Aorta (tissue), 5 donors: ENCODE results near the gene ALDH18A1. TPM values are rescaled to one million over a fixed set of nuclear protein-coding genes. Genes with fewer than 3 reads are reported as not detected.

Source experiments
- ATAC-seq: fragments of 200-7000 bp; cut with Tn5 transposase; one replicate; pipeline ENCODE4 v1.9.1; 2022; ENCODE audit warnings: moderate library complexity; ENCODE audit not compliant: low FRiP score
- DNase-seq, 2 donors: peaks; one replicate each; pipeline ENCODE4 v3.0.0-alpha.2; 2020
- H3K27ac ChIP-seq, 2 donors: one replicate each; pipeline ENCODE4 v1.5.1; 2013; ENCODE audit warnings: low read length in 2 of 2, mild to moderate bottlenecking in 2 of 2, moderate library complexity in 2 of 2, control low read depth in 1 of 2, inconsistent platforms in 1 of 2, low read depth in 1 of 2
- H3K27me3 ChIP-seq, 2 donors: one replicate each; pipeline ENCODE4 v1.6.1; 2013; ENCODE audit warnings: control low read depth in 1 of 2, low read length in 1 of 2, mild to moderate bottlenecking in 1 of 2, moderate library complexity in 1 of 2; ENCODE audit not compliant: insufficient read depth in 2 of 2, control insufficient read depth in 1 of 2
- H3K36me3 ChIP-seq, 2 donors: one replicate each; pipeline ENCODE4 v1.6.1; 2013; ENCODE audit warnings: control low read depth in 1 of 2, low read length in 1 of 2, mild to moderate bottlenecking in 1 of 2; ENCODE audit not compliant: insufficient read depth in 2 of 2, control insufficient read depth in 1 of 2
- H3K4me1 ChIP-seq, 2 donors: one replicate each; pipeline ENCODE4 v1.6.1; 2013; ENCODE audit warnings: low read length in 2 of 2, control low read depth in 1 of 2, mild to moderate bottlenecking in 1 of 2, moderate library complexity in 1 of 2; ENCODE audit not compliant: insufficient read depth in 2 of 2, control insufficient read depth in 1 of 2
- H3K4me3 ChIP-seq, 2 donors: one replicate each; pipeline ENCODE4 v1.5.1; 2013; ENCODE audit warnings: low read length in 2 of 2, control low read depth in 1 of 2, mild to moderate bottlenecking in 1 of 2
- H3K9me3 ChIP-seq: one replicate; pipeline ENCODE4 v1.6.1; 2013; ENCODE audit warnings: mild to moderate bottlenecking, low read length; ENCODE audit not compliant: control insufficient read depth
- WGBS, 2 donors: extraction: QIAGEN DNeasy Blood & Tissue Kit; methylation state at CpG; one replicate each; pipeline ENCODE4 v1.1.7; 2013; 5-methylcytosine and 5-hydroxymethylcytosine counted together
- intact Hi-C, 2 donors: fragments of 100-400 bp; cut with DNase I; formaldehyde crosslinking; loops; one replicate each; pipeline versions ENCODE4 v1.14.2 to v1.15.0; 2022
- polyA plus RNA-seq, 2 donors: library from polyadenylated mRNA; stranded (reverse); fragments of 200-250 nt; gene quantifications; one replicate each; pipeline ENCODE4 v1.2.3, GENCODE V29; 2013
- total RNA-seq, 2 donors: library from RNA; stranded (reverse); fragmentation: NEBNext Ultra II Directional; extraction: Animal tissue kit (Norgen Biotek cat#: 25700); gene quantifications; one replicate each; pipeline ENCODE4 v1.2.1, GENCODE V29; 2021
- donor health status: healthy with polysubstance abuse.
- donor health status: Bipolar disorder and iron deficiency.
- donor health status: DM: no; HTN: no; CAD: no.
- donor health status: DM: no; HTN: no; CAD: no.
- donor health status: DM: yes; HTN: yes; CAD: no.

Gene ALDH18A1
- total and polyA plus RNA-seq, 4 donors = 12.1 to 50.8 (median 30.8) TPM

DNA sequence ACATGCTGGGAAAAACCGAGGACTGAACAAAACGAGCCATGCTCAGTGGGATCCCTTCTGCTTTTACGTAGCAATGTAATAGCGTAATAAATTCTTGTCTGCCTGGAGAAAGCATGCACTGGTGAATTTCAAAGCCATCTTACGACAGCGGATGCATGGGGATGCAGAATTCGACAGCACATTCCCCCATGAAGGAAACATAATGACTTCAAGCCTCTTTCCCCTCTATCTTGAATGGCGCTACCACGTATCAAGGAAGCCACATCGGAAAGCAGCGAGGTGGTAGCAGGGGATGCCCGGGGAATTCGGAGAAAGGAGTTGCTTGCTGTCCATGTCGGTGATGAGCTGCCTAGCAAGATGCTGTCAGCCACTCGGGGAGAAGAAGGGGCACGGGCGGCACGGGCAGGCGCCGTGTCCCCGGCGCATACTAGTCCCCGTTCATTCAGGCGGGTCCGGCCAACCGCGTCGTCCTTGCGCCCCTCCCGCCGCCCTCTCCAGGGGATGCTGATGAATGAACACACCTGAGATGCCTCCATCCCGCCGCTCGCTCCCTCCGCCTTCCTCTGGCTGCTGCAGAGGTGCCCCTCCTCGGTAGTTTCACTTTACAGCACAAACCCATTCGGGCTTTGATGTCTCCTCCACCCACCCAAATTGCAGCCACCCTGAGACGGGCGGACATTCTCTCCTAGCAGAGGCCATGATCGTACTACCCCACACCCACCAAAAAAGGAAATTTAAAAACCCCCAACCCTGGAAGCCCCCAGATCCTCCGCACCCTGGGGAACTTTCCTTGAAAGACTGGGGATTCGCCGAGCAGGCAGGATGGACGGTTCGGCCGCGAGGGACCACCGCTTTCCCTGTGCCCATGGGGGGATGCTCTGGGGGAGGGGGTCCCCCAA lies 96.0 kb downstream of the ALDH18A1 start:
- DNase-seq = peak; percentile 63 to 85
- ATAC-seq = peak; percentile 22
- H3K27me3 ChIP-seq = no peaks in the 10 kb centered on the region
- peak overlapping the region; percentile 78 to 95 for H3K27ac ChIP-seq
- H3K36me3 ChIP-seq = no peaks in the 10 kb centered on the region
- no peaks in the 10 kb centered on the region for H3K4me1 ChIP-seq
- no peaks in the 10 kb centered on the region for H3K9me3 ChIP-seq
- intact Hi-C loops = loop anchor here in 1 of 2 donors (5.0 kb wide), 2 partner anchors 42 to 118 kb away; no protein-coding TSS in a partner anchor
- H3K4me3 ChIP-seq = peak overlapping the region; percentile 96 to 97
- WGBS, 2 donors = 1% methylated on average over 48 of the region's 48 CpGs

GRCh38 chr10:95559896-95560277 lies 96.6 kb downstream of the ALDH18A1 start:
- intact Hi-C loops = loop anchor here (5.0 to 10.0 kb wide), 5 partner anchors 42 to 118 kb away; no protein-coding TSS in a partner anchor
- 1 to 5% methylated on average over 10 of the region's 10 CpGs for WGBS, 2 donors
- no peaks in the 10 kb centered on the region for H3K4me1 ChIP-seq
- H3K27ac ChIP-seq = peak overlapping the region; percentile 78 to 95
- no peaks in the 10 kb centered on the region for H3K27me3 ChIP-seq
- no peaks in the 10 kb centered on the region for H3K36me3 ChIP-seq
- H3K9me3 ChIP-seq = no peaks in the 10 kb centered on the region
- ATAC-seq (no peak), DNase-seq (no peak)
- peak overlapping the region; percentile 96 to 97 for H3K4me3 ChIP-seq

DNA sequence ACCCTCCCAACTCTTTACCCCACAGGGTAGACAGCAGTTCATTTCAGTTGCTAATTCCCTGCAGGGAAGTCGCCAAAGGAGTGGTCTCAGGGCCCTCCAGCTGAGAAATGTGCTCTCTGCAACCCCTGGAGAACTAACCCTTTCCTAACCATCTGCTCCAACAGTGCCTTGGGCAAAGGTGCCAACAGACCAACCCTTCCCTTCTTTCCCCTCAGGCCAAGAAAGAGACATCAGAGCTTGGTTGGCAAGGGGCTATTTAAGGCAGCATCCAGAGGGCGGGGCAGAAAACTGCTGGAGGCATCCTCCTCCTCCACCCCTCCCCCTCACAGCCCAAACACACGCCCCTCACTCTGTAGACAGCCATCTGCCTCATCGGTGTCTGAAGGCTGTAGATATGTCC lies 97.0 kb downstream of the ALDH18A1 start:
- H3K36me3 ChIP-seq = no peaks in the 10 kb centered on the region
- H3K4me1 ChIP-seq = no peaks in the 10 kb centered on the region
- 2 to 6% methylated on average over 4 of the region's 4 CpGs for WGBS, 2 donors
- intact Hi-C loops = loop anchor here (5.0 to 10.0 kb wide), 3 partner anchors 42 to 95 kb away; no protein-coding TSS in a partner anchor
- peak overlapping the region; percentile 96 to 97 for H3K4me3 ChIP-seq
- no peaks in the 10 kb centered on the region for H3K9me3 ChIP-seq
- H3K27ac ChIP-seq = peak overlapping the region; percentile 55 to 78
- no peaks in the 10 kb centered on the region for H3K27me3 ChIP-seq
- ATAC-seq (no peak), DNase-seq (peak in 1 of 2 donors; percentile 56)

DNA sequence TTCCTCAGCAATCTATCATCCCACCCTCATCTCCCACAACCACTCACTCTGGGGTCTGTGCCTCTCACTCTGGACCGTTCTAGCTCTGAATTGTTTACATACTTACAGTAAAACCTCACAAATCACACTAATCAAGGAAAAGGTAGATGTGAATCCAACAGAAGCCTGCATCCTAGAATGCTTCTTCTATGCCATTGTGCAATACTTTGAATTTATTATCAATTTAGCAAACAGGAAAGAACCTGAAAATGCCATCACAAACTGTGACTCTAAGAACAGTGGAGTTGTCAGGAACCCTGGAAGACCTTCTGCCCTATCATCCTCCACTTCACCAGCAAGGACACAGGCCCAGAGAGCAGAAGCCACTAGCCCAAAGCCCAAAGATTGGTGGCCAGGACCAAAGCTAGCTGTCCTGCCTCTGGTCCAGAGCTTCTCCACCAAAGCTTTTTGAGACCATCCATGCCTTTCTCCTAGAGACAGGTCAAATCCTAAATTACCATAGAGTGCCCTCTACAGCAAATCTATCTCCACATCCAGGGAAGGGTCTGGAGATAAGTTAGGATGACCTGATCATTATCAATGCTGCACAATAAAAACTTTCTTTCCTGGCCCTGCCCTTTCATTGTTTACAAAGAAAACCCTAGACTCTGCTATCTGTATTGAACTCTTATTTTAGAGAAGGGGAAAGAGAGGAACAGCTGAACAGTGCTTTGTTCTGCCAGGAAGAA lies 97.8 kb downstream of the ALDH18A1 start:
- Histone ChIP-seq H3K4me1 (no peaks in the 10 kb centered on the region), H3K9me3 (no peaks in the 10 kb centered on the region), H3K27me3 (no peaks in the 10 kb centered on the region), H3K4me3 (peak overlapping the region; percentile 96 to 97), H3K36me3 (no peaks in the 10 kb centered on the region), H3K27ac (peak overlapping the region; percentile 83 to 91)
- no peak for ATAC-seq
- 9 to 13% methylated on average over 1 of the region's 1 CpG for WGBS, 2 donors
- no peak for DNase-seq
- intact Hi-C loops = loop anchor here (5.0 to 10.0 kb wide), 3 partner anchors 41 to 94 kb away; no protein-coding TSS in a partner anchor

GRCh38 chr10:95556994-95557767 lies 99.3 kb downstream of the ALDH18A1 start:
- H3K27me3 ChIP-seq = no peaks in the 10 kb centered on the region
- DNase-seq = no peak
- H3K9me3 ChIP-seq = no peaks in the 10 kb centered on the region
- intact Hi-C loops = loop anchor here (5.0 to 10.0 kb wide), 3 partner anchors 40 to 92 kb away; no protein-coding TSS in a partner anchor
- H3K27ac ChIP-seq = peak overlapping the region in 1 of 2 donors; percentile 17
- no peaks in the 10 kb centered on the region for H3K36me3 ChIP-seq
- no peak for ATAC-seq
- H3K4me3 ChIP-seq = peak overlapping the region; percentile 63 to 97
- WGBS, 2 donors = 19 to 28% methylated on average over 8 of the region's 8 CpGs
- H3K4me1 ChIP-seq = peaks cover 0 to 2% of the 10 kb centered on the region in 2 donors

Other genes with a start within 250 kb of the ALDH18A1 start
- 1,000 to 10,000 TPM in 1 of 2 donors, 100 to 1,000 TPM in 1; 591 to 1,478 TPM for gene SORBS1, start 95.3 kb downstream of the ALDH18A1 start, total RNA-seq
- gene SORBS1, start 95.3 kb downstream of the ALDH18A1 start, polyA plus RNA-seq = 100 to 1,000 TPM; 371 to 372 TPM
- gene TCTN3, start 37.2 kb upstream of the ALDH18A1 start, total RNA-seq = 10 to 100 TPM; 20.8 to 23.7 TPM
- gene TCTN3, start 37.2 kb upstream of the ALDH18A1 start, polyA plus RNA-seq = 10 to 100 TPM in 1 of 2 donors, 1 to 10 TPM in 1; 8.4 to 21.2 TPM
- 100 to 1,000 TPM in 1 of 2 donors, 10 to 100 TPM in 1; 77.8 to 110 TPM for gene ENTPD1, start 99.5 kb upstream of the ALDH18A1 start, total RNA-seq
- gene ENTPD1, start 99.5 kb upstream of the ALDH18A1 start, polyA plus RNA-seq = 10 to 100 TPM; 18.2 to 22.2 TPM